ENCODE data around the gene ALDH16A1. TPM values are rescaled to one million over a fixed set of nuclear protein-coding genes. Genes with fewer than 3 reads are reported as not detected.

ALDH16A1 gene
- total RNA-seq, 2 donors from 2014 or later = 21.8 to 29.8 TPM

DNA sequence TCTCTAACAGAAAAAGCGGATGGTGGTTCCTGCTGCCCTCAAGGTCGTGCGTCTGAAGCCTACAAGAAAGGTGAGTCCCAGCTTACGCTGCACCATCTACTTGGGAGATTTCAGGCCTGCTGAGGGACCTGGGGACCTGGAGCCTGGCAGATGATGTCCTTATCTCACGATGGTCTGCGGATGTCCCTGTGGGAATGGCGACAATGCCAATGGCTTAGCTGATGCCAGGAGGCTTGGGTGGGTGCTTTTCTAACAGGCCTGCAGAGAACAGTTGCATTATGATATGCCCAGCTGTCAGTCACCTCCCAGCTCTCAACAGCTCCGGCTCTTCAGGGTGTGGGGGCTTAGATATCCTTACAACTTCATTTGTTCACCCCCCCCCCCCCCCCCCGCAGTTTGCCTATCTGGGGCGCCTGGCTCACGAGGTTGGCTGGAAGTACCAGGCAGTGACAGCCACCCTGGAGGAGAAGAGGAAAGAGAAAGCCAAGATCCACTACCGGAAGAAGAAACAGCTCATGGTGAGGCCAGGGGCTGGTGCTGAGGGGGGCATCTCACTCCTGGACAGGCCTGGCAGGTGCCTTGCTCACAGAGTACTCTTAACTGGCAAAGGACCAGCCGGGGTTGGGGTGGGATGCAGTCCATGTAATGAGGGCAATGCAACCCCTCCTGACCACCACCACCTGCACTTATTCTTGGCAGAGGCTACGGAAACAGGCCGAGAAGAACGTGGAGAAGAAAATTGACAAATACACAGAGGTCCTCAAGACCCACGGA is 38.2 kb downstream of the ALDH16A1 start:
- H3K27me3 ChIP-seq (replicated peaks; ENCODE audit: insufficient read depth) = no peaks in the 10 kb centered on the region
- H3K9me3 ChIP-seq = no peaks in the 10 kb centered on the region
- ATAC-seq (ENCODE audit: insufficient number of reproducible peaks, low FRiP score, low read depth) (no peak), DNase-seq (ENCODE audit: low spot score) (no peak)
- H3K27ac ChIP-seq = no peak overlapping the region
- no peak overlapping the region for H3K4me3 ChIP-seq
- TF ChIP-seq, protein P1, sequence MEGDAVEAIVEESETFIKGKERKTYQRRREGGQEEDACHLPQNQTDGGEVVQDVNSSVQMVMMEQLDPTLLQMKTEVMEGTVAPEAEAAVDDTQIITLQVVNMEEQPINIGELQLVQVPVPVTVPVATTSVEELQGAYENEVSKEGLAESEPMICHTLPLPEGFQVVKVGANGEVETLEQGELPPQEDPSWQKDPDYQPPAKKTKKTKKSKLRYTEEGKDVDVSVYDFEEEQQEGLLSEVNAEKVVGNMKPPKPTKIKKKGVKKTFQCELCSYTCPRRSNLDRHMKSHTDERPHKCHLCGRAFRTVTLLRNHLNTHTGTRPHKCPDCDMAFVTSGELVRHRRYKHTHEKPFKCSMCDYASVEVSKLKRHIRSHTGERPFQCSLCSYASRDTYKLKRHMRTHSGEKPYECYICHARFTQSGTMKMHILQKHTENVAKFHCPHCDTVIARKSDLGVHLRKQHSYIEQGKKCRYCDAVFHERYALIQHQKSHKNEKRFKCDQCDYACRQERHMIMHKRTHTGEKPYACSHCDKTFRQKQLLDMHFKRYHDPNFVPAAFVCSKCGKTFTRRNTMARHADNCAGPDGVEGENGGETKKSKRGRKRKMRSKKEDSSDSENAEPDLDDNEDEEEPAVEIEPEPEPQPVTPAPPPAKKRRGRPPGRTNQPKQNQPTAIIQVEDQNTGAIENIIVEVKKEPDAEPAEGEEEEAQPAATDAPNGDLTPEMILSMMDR (IDR thresholded peaks at IDR 0.05) = no peak
- H3K36me3 ChIP-seq = peaks cover 35% of the 10 kb centered on the region
- H3K4me1 ChIP-seq (ENCODE audit: control insufficient read depth in 1 of 2, low read depth in 2 of 2) = peaks cover 10 to 28% of the 10 kb centered on the region in 2 donors

GRCh38 chr19:49491804-49492572 is 39.0 kb downstream of the ALDH16A1 start:
- H3K27ac ChIP-seq = no peak overlapping the region
- no peaks in the 10 kb centered on the region for H3K9me3 ChIP-seq
- TF ChIP-seq, protein P1 (IDR thresholded peaks at IDR 0.05) = no peak
- ATAC-seq (ENCODE audit: insufficient number of reproducible peaks, low FRiP score, low read depth) (no peak), DNase-seq (ENCODE audit: low spot score) (no peak)
- peaks cover 12 to 30% of the 10 kb centered on the region in 2 donors for H3K4me1 ChIP-seq (ENCODE audit: control insufficient read depth in 1 of 2, low read depth in 2 of 2)
- peaks cover 35% of the 10 kb centered on the region for H3K36me3 ChIP-seq
- H3K27me3 ChIP-seq (replicated peaks; ENCODE audit: insufficient read depth) = no peaks in the 10 kb centered on the region
- no peak overlapping the region for H3K4me3 ChIP-seq

DNA sequence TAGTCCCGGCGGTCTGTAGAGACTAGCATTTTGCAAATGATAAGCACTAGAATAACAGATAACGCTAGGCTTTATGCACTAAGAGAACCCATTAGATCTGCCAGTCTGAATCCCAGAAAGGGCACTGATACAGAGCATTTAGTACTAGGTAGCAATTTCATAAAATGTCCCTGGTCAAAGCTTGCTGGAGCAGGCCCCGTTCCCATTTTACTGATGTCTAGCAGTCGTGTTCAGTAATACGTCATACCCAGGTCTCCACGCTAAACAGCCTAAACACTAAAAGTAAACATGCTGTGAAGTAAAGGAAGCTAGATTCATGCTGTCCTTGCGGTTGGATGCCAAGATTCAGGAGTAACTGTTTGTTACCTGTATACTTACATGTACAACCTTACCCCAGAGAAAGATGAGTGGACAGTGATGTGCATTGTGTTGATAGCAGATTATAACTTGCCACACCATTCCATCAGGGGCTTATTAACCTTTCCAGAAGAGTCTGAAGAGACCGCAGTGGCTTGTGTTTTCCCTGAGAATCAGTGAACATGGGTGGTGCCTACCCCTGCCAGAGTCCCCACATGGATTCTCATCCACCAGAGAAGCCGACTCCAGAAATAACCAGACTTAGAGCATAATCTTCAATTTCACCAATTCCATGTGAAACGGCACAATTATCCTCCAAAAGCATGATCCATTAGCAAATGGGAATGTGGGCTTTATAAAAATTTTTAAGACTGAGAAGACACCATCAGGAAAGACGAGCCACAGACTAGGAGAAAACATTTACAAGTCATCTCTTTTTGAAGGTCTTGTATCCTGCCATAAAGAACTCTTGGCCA is 39.8 kb downstream of the ALDH16A1 start:
- no peak for DNase-seq (ENCODE audit: low spot score)
- no peaks in the 10 kb centered on the region for H3K27me3 ChIP-seq (replicated peaks; ENCODE audit: insufficient read depth)
- ATAC-seq (ENCODE audit: insufficient number of reproducible peaks, low FRiP score, low read depth) = no peak
- H3K4me3 ChIP-seq = no peak overlapping the region
- TF ChIP-seq, protein P1 (IDR thresholded peaks at IDR 0.05) = no peak
- no peaks in the 10 kb centered on the region for H3K9me3 ChIP-seq
- peaks cover 20 to 38% of the 10 kb centered on the region in 2 donors for H3K4me1 ChIP-seq (ENCODE audit: control insufficient read depth in 1 of 2, low read depth in 2 of 2)
- H3K36me3 ChIP-seq = peaks cover 42% of the 10 kb centered on the region
- no peak overlapping the region for H3K27ac ChIP-seq

DNA sequence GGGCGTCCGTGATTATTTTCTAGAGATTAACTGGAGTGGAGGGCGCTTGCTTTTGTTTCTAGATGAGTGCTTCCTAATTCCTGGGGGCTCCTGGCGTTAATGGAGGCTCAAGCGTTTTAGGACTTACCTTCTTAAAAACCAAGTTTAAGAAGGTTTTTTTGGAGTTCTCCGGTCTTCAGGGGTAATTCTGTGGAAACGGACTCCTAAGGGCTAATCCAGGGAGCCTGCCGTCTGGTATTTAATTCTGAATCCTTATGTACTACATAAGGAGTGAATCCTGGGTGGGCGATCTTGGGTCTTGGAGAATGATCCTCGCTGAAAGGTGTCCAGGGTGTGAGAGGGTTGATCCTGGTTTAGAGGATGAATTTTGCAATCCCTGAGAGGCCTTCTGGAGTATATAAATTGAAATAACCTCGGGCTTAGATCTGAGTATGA is 43.6 kb downstream of the ALDH16A1 start:
- H3K27me3 ChIP-seq (replicated peaks; ENCODE audit: insufficient read depth) = no peaks in the 10 kb centered on the region
- H3K4me1 ChIP-seq (ENCODE audit: control insufficient read depth in 1 of 2, low read depth in 2 of 2) = peaks cover 20 to 44% of the 10 kb centered on the region in 2 donors
- DNase-seq (ENCODE audit: low spot score) = no peak
- peak overlapping the region; percentile 93 for H3K27ac ChIP-seq
- H3K4me3 ChIP-seq = peak overlapping the region; percentile 94
- TF ChIP-seq, protein P1 (IDR thresholded peaks at IDR 0.05) = no peak
- peaks cover 41% of the 10 kb centered on the region for H3K36me3 ChIP-seq
- H3K9me3 ChIP-seq = no peaks in the 10 kb centered on the region
- ATAC-seq (ENCODE audit: insufficient number of reproducible peaks, low FRiP score, low read depth) = no peak
